HepG2 (cell line): Measurements from ENCODE around the gene GNG13. TPM values are rescaled to one million over a fixed set of nuclear protein-coding genes. Genes with fewer than 3 reads are reported as not detected.

Experiments used
- ATAC-seq: fragments of 200-7000 bp; cut with Tn5 transposase; 3 replicates; pipeline ENCODE4 v1.9.1; 2020; ENCODE audit warnings: mild to moderate bottlenecking, moderate library complexity
- BruUV-seq: library from RNA; stranded (reverse); fragments of 400-500 nt; replicated peaks from 2 replicates; lab custom pipeline; 2021; lab: Mats Ljungman, UMichigan
- CTCF ChIA-PET: fragments of 300-600 bp; formaldehyde crosslinking; extraction: SDS; loops from one replicate; lab custom pipeline; 2021; ENCODE audit warnings: low total read pairs, inconsistent platforms, low intra/inter-chr PET ratio; lab: Yijun Ruan, JAX
- POLR2A ChIA-PET: fragments of 350-600 bp; sonication (Branson Sonifier 250); formaldehyde crosslinking; loops from one replicate; lab custom pipeline; 2020; ENCODE audit warnings: antibody characterized with exemption, inconsistent platforms; lab: Yijun Ruan, JAX
- DNase-seq: peaks from one replicate; pipeline ENCODE4 v3.0.0-alpha.2; 2015; ENCODE audit warnings: low spot score
- FAIRE-seq: peaks from 3 replicates; lab custom pipeline; 2011; peaks lifted over from hg19 to GRCh38; lab: Jason Lieb, UNC
- H2AFZ ChIP-seq: one replicate; pipeline ENCODE4 v1.6.1; 2011; ENCODE audit warnings: low read length, inconsistent platforms
- H3K27ac ChIP-seq: fragments of 300-600 bp; 3 replicates; pipeline ENCODE4 v1.8.0; 2011; ENCODE audit warnings: mixed run types, mild to moderate bottlenecking, mixed read lengths, low read length, inconsistent platforms; ENCODE audit not compliant: insufficient read depth; ENCODE audit errors: extremely low read length
- H3K27me3 ChIP-seq, 2 experiments: fragments of 200-600 bp in 1 of 2; 2 replicates in 1 of 2; 3 replicates in 1 of 2; pipeline versions ENCODE4 v1.6.0 to v1.8.0; 2011; ENCODE audit warnings: low read length in 2 of 2, mild to moderate bottlenecking in 2 of 2, moderate library complexity in 2 of 2, inconsistent platforms in 1 of 2; ENCODE audit not compliant: insufficient read depth in 2 of 2, control insufficient read depth in 1 of 2
- H3K36me3 ChIP-seq, 2 experiments: fragments of 200-600 bp in 1 of 2; replicated peaks in 1 of 2; 2 replicates in 1 of 2; 3 replicates in 1 of 2; pipeline versions ENCODE4 v1.5.1 to v1.8.0; 2011; ENCODE audit warnings: low read length in 2 of 2, inconsistent platforms in 1 of 2; ENCODE audit not compliant: insufficient read depth in 2 of 2, control insufficient read depth in 1 of 2
- H3K4me1 ChIP-seq: 2 replicates; pipeline ENCODE4 v1.5.1; 2012; ENCODE audit warnings: low read length, inconsistent platforms; ENCODE audit not compliant: insufficient read depth
- H3K4me2 ChIP-seq: 2 replicates; pipeline ENCODE4 v1.6.0; 2011; ENCODE audit warnings: low read depth, low read length, inconsistent platforms
- H3K4me3 ChIP-seq, 3 experiments: fragments of 200-600 bp in 1 of 3; sonication (generic), shearing (Covaris generic) in 1 of 3; replicated peaks in 1 of 3; 2 replicates each; pipeline ENCODE4 v1.5.1; 2011 to 2016; ENCODE audit warnings: low read length in 3 of 3, inconsistent platforms in 2 of 3, low read depth in 2 of 3, mild to moderate bottlenecking in 2 of 3, control low read depth in 1 of 3, mixed read lengths in 1 of 3; ENCODE audit not compliant: insufficient read depth in 1 of 3
- H3K79me2 ChIP-seq: one replicate; pipeline ENCODE4 v1.6.1; 2011; ENCODE audit warnings: low read length, inconsistent platforms; ENCODE audit not compliant: insufficient read depth
- H3K9ac ChIP-seq: 2 replicates; pipeline ENCODE4 v1.6.0; 2011; ENCODE audit warnings: mild to moderate bottlenecking, low read depth, low read length, inconsistent platforms; ENCODE audit not compliant: insufficient read depth
- H3K9me3 ChIP-seq: 2 replicates; pipeline ENCODE4 v1.5.1; 2012; ENCODE audit warnings: mild to moderate bottlenecking, low read length
- H4K20me1 ChIP-seq: 2 replicates; pipeline ENCODE4 v1.6.0; 2011; ENCODE audit warnings: inconsistent platforms, mild to moderate bottlenecking, low read length, moderate library complexity; ENCODE audit not compliant: insufficient read depth
- AGO1 ChIP-seq: fragments of 200-400 bp; formaldehyde crosslinking; IDR thresholded peaks from 2 replicates; pipeline ENCODE4 v1.6.1; 2017; ENCODE audit warnings: mild to moderate bottlenecking, low read depth, low read length, moderate library complexity; ENCODE audit not compliant: poor library complexity, severe bottlenecking
- AHR ChIP-seq: IDR thresholded peaks from 2 replicates; pipeline ENCODE4 v1.6.1; 2018; ENCODE audit warnings: missing genetic modification reagents, missing compliant biosample characterization
- DRAP1 ChIP-seq: IDR thresholded peaks from 2 replicates; pipeline ENCODE4 v1.6.1; 2016; ENCODE audit warnings: missing genetic modification reagents, missing compliant biosample characterization
- ETV5 ChIP-seq: IDR thresholded peaks from 2 replicates; pipeline ENCODE4 v1.6.1; 2018; ENCODE audit warnings: missing biosample characterization, missing genetic modification reagents, inconsistent platforms, borderline replicate concordance
- FOSL2 ChIP-seq: sonication (generic); formaldehyde crosslinking; IDR thresholded peaks from 2 replicates; pipeline ENCODE4 v1.4.0; 2020; ENCODE audit warnings: missing genetic modification reagents
- HMG20A ChIP-seq: IDR thresholded peaks from 2 replicates; pipeline ENCODE4 v1.6.1; 2016; ENCODE audit warnings: borderline replicate concordance
- HOXA9 ChIP-seq: sonication (generic); formaldehyde crosslinking; IDR thresholded peaks from 2 replicates; pipeline ENCODE4 v1.8.1; 2022; ENCODE audit warnings: missing genetic modification reagents, mild to moderate bottlenecking, moderate library complexity, borderline replicate concordance
- KDM3A ChIP-seq: IDR thresholded peaks from 2 replicates; pipeline ENCODE4 v1.6.1; 2018; ENCODE audit warnings: low read depth, missing compliant biosample characterization
- MAX ChIP-seq: IDR thresholded peaks from 2 replicates; pipeline ENCODE4 v1.6.1; 2012; ENCODE audit warnings: inconsistent platforms
- MTA1 ChIP-seq: sonication (generic); formaldehyde crosslinking; IDR thresholded peaks from 2 replicates; pipeline ENCODE4 v1.4.0; 2020; ENCODE audit warnings: missing genetic modification reagents, mild to moderate bottlenecking, borderline replicate concordance
- PAX8 ChIP-seq: sonication (generic); formaldehyde crosslinking; IDR thresholded peaks from 2 replicates; pipeline ENCODE4 v1.8.0; 2022; ENCODE audit warnings: mild to moderate bottlenecking, missing genetic modification reagents, borderline replicate concordance
- PLSCR1 ChIP-seq: sonication (generic); formaldehyde crosslinking; IDR thresholded peaks from 2 replicates; pipeline ENCODE4 v1.5.0; 2020; ENCODE audit warnings: missing genetic modification reagents, mild to moderate bottlenecking, borderline replicate concordance
- ZBTB7B ChIP-seq: sonication (generic); formaldehyde crosslinking; IDR thresholded peaks from 2 replicates; pipeline ENCODE4 v1.4.0; 2020; ENCODE audit warnings: missing genetic modification reagents
- ZHX1 ChIP-seq: sonication (generic); formaldehyde crosslinking; IDR thresholded peaks from 2 replicates; pipeline ENCODE4 v1.8.1; 2022; ENCODE audit warnings: low read depth, mild to moderate bottlenecking, missing genetic modification reagents
- ZNF124 ChIP-seq: sonication (generic); formaldehyde crosslinking; IDR thresholded peaks from 2 replicates; pipeline ENCODE4 v1.4.0; 2020; ENCODE audit warnings: missing genetic modification reagents
- ZNF331 ChIP-seq: sonication (generic); formaldehyde crosslinking; IDR thresholded peaks from 2 replicates; pipeline ENCODE4 v1.4.0; 2020; ENCODE audit warnings: missing genetic modification reagents
- ZNF563 ChIP-seq: sonication (generic); formaldehyde crosslinking; IDR thresholded peaks from 2 replicates; pipeline ENCODE4 v1.8.0; 2022; ENCODE audit warnings: mild to moderate bottlenecking, moderate library complexity, missing genetic modification reagents
- ZNF800 ChIP-seq: sonication (generic); formaldehyde crosslinking; IDR thresholded peaks from 2 replicates; pipeline ENCODE4 v1.4.0; 2020; ENCODE audit warnings: missing genetic modification reagents
- WGBS: methylation state at CpG from one replicate; pipeline ENCODE4 v1.1.6; 2017; ENCODE audit warnings: low lambda C conversion rate; 5-methylcytosine and 5-hydroxymethylcytosine counted together
- in situ Hi-C: cut with HindIII; loops from 2 replicates; pipeline ENCODE4 v1.10.0; 2017; ENCODE audit warnings: low pct_unique_long_range_greater_than_20kb; ENCODE audit not compliant: extremely low pct_ligation_motif_present
- intact Hi-C: fragments of 100-400 bp; cut with micrococcal nuclease; formaldehyde crosslinking; loops from one replicate; pipeline ENCODE4 v1.10.0; 2022; ENCODE audit not compliant: unreplicated experiment
- polyA plus RNA-seq, 8 experiments: library from polyadenylated mRNA; depleted of rRNA in 3 of 8; stranded (reverse) in 7 of 8; unstranded in 1 of 8; fragments of >200 nt; fragmentation: Illumina TruSeq in 4 of 8; extraction: Trizol in 4 of 8; gene quantifications; 2 replicates each; pipeline versions ENCODE4 v1.2.1 to v1.2.3, GENCODE V29; 2011 to 2016; ENCODE audit warnings: low read depth in 4 of 8, missing spikeins in 1 of 8, mixed read lengths in 1 of 8; ENCODE audit not compliant: insufficient read depth in 1 of 8
- total RNA-seq, 5 experiments: library from RNA; depleted of rRNA; stranded (reverse); fragments of >200 nt; fragmentation: Illumina TruSeq; extraction: Trizol; gene quantifications; 2 replicates each; pipeline ENCODE4 v1.2.3, GENCODE V29; 2016; ENCODE audit warnings: low read depth in 1 of 5

GNG13 gene
- total and polyA plus RNA-seq, 2 of the 13 experiments (the other 11 are each of a cell fraction or from before 2014, with no cell fraction given): not detected

- FAIRE-seq: no peak
- ATAC-seq: peak; percentile 76
- Histone ChIP-seq H3K9me3 (no peaks in the 10 kb centered on the region), H4K20me1 (no peaks in the 10 kb centered on the region), H3K79me2 (no peaks in the 10 kb centered on the region), H3K9ac (peak within 1 kb of the TSS; percentile 19; the same call in 1 of the 2 replicates), H3K27me3 (peaks cover 3 to 17% of the 10 kb centered on the region in 2 experiments; a peak in 4 of 5 replicates), H3K27ac (no peak within 1 kb of the TSS), H2AFZ (no peak within 1 kb of the TSS), H3K4me2 (peak within 1 kb of the TSS; percentile 84), H3K4me1 (peaks cover 32% of the 10 kb centered on the region), H3K4me3 (peak within 1 kb of the TSS; percentile 40 to 68 (median 41); a peak in 5 of 6 replicates), H3K36me3 (no peaks in the 10 kb centered on the region)
- TSS peak; percentile 50 for BruUV-seq
- POLR2A ChIA-PET: interaction anchor here (0.8 to 2.0 kb wide), 14 partner anchors 9 to 66 kb away, joined by 3 to 18 read pairs (median 4); partner anchors contain the start of genes ANTKMT, CCDC78, CHTF18 and CIAO3
- CTCF ChIA-PET: no interaction called here
- intact Hi-C loops (no loop called here), in situ Hi-C loops (no loop called here)
- DNase-seq: peak; percentile 61
- 8% methylated on average over 11 of the region's 37 CpGs for WGBS
- no peak for TF ChIP-seq AHR (CRISPR knock-in tag)
- TF ChIP-seq FOSL2 (CRISPR knock-in tag): no peak
- no peak for TF ChIP-seq HMG20A
- TF ChIP-seq MTA1: peak; percentile 56; the same call in 1 of the 2 replicates
- TF ChIP-seq AGO1: no peak
- peak; percentile 37 for TF ChIP-seq ZBTB7B
- peak; percentile 69; the same call in 1 of the 2 replicates for TF ChIP-seq ZNF563 (CRISPR knock-in tag)
- TF ChIP-seq DRAP1 (CRISPR knock-in tag): 0 out of 2 replicates have a peak, but pooled peaks have one; percentile 12
- TF ChIP-seq ZHX1 (CRISPR knock-in tag): no peak
- TF ChIP-seq PAX8 (CRISPR knock-in tag): no peak
- no peak for TF ChIP-seq PLSCR1 (CRISPR knock-in tag)
- no peak for TF ChIP-seq KDM3A (CRISPR knock-in tag)
- no peak for TF ChIP-seq ETV5 (CRISPR knock-in tag)
- no peak for TF ChIP-seq HOXA9 (CRISPR knock-in tag)
- peak; percentile 36; the same call in 1 of the 2 replicates for TF ChIP-seq MAX
- TF ChIP-seq ZNF124 (CRISPR knock-in tag): no peak
- peak; percentile 40; the same call in 1 of the 2 replicates for TF ChIP-seq ZNF800 (CRISPR knock-in tag)
- no peak for TF ChIP-seq ZNF331
Measured at GRCh38 chr16:760545-761343, 39.8 kb downstream of the GNG13 start, which contains the start of gene MSLN. TSS of gene MSLN (plus strand) at chr16:760734. CDS start at chr16:762681, 1,947 bp downstream.
